ENCODE results near the gene STAG1.

The STAG1 gene

GRCh38 chr3:136291302-136291701 lies 460.9 kb downstream of the STAG1 start:
- no peaks in the 10 kb centered on the region for H3K27me3 ChIP-seq (ENCODE audit: insufficient read depth, low read depth, severe bottlenecking)
- H3K9me3 ChIP-seq (ENCODE audit: severe bottlenecking), result no peaks in the 10 kb centered on the region
- H3K4me3 ChIP-seq (ENCODE audit: low read depth, low read length), result no peak overlapping the region
- no peak for DNase-seq
- TF ChIP-seq, protein P1, sequence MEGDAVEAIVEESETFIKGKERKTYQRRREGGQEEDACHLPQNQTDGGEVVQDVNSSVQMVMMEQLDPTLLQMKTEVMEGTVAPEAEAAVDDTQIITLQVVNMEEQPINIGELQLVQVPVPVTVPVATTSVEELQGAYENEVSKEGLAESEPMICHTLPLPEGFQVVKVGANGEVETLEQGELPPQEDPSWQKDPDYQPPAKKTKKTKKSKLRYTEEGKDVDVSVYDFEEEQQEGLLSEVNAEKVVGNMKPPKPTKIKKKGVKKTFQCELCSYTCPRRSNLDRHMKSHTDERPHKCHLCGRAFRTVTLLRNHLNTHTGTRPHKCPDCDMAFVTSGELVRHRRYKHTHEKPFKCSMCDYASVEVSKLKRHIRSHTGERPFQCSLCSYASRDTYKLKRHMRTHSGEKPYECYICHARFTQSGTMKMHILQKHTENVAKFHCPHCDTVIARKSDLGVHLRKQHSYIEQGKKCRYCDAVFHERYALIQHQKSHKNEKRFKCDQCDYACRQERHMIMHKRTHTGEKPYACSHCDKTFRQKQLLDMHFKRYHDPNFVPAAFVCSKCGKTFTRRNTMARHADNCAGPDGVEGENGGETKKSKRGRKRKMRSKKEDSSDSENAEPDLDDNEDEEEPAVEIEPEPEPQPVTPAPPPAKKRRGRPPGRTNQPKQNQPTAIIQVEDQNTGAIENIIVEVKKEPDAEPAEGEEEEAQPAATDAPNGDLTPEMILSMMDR (IDR thresholded peaks at IDR 0.05; ENCODE audit: low read depth, low read length), result no peak
- H3K27ac ChIP-seq, result no peak overlapping the region
- H3K36me3 ChIP-seq, result peaks cover 33% of the 10 kb centered on the region
